A673 (cell line): Measurements from ENCODE around the gene FRY. TPM values are rescaled to one million over a fixed set of nuclear protein-coding genes. Genes with fewer than 3 reads are reported as not detected.

Experiments used
- BruUV-seq: library from RNA; stranded (reverse); fragments of 400-500 nt; replicated peaks from 2 replicates; lab custom pipeline; 2021; lab: Mats Ljungman, UMichigan
- CTCF ChIA-PET: fragments of 300-600 bp; sonication (Branson Sonifier 250); formaldehyde crosslinking; loops from one replicate; lab custom pipeline; 2022; ENCODE audit warnings: antibody characterized with exemption; lab: Charles Lee
- POLR2A ChIA-PET: fragments of 300-600 bp; sonication (Branson Sonifier 250); formaldehyde crosslinking; loops from one replicate; lab custom pipeline; 2022; ENCODE audit warnings: antibody characterized with exemption; ENCODE audit not compliant: low non-redundant PET; lab: Charles Lee
- DNase-seq: peaks from one replicate; pipeline ENCODE4 v3.0.0-alpha.2; 2015; ENCODE audit warnings: low spot score
- H3K27ac ChIP-seq: fragments of 200-600 bp; sonication (generic); 2 replicates; pipeline ENCODE4 v1.5.1; 2016; ENCODE audit warnings: mixed run types, low read depth, mild to moderate bottlenecking, mixed read lengths, antibody characterized with exemption, low read length; ENCODE audit not compliant: poor library complexity, severe bottlenecking
- H3K27me3 ChIP-seq: fragments of 200-600 bp; sonication (generic); replicated peaks from 2 replicates; pipeline ENCODE4 v1.6.1; 2017; ENCODE audit warnings: mixed run types, low read depth, mild to moderate bottlenecking, mixed read lengths, antibody characterized with exemption, low read length; ENCODE audit not compliant: insufficient read depth, poor library complexity
- H3K36me3 ChIP-seq: fragments of 200-600 bp; sonication (generic); 2 replicates; pipeline ENCODE4 v1.6.1; 2016; ENCODE audit warnings: mixed run types, mild to moderate bottlenecking, mixed read lengths, antibody characterized with exemption, low read length; ENCODE audit not compliant: insufficient read depth, poor library complexity, severe bottlenecking
- H3K4me1 ChIP-seq: fragments of 200-600 bp; sonication (generic); 2 replicates; pipeline ENCODE4 v1.6.1; 2017; ENCODE audit warnings: mixed run types, mild to moderate bottlenecking, mixed read lengths, antibody characterized with exemption, low read length; ENCODE audit not compliant: insufficient read depth, poor library complexity, severe bottlenecking
- H3K4me3 ChIP-seq: fragments of 200-600 bp; sonication (generic); 2 replicates; pipeline ENCODE4 v1.5.1; 2016; ENCODE audit warnings: low read depth, mixed run types, mild to moderate bottlenecking, mixed read lengths, low read length; ENCODE audit not compliant: poor library complexity, severe bottlenecking
- H3K9me3 ChIP-seq: fragments of 200-600 bp; sonication (generic); 2 replicates; pipeline ENCODE4 v1.6.1; 2016; ENCODE audit warnings: mixed run types, low read depth, mild to moderate bottlenecking, mixed read lengths, antibody characterized with exemption, low read length; ENCODE audit not compliant: poor library complexity, severe bottlenecking
- EZH2 ChIP-seq: fragments of 200-600 bp; sonication (generic); IDR thresholded peaks from 2 replicates; pipeline ENCODE4 v1.6.1; 2017; ENCODE audit warnings: borderline replicate concordance, low read depth, mild to moderate bottlenecking, mixed read lengths, antibody characterized with exemption, low read length; ENCODE audit not compliant: poor library complexity, severe bottlenecking
- intact Hi-C: fragments of 100-400 bp; cut with micrococcal nuclease; formaldehyde crosslinking; loops from one replicate; pipeline ENCODE4 v1.10.0; 2022; ENCODE audit not compliant: unreplicated experiment
- total RNA-seq: library from RNA; stranded (reverse); gene quantifications from 2 replicates; pipeline ENCODE4 v1.2.3, GENCODE V29; 2021
- TF ChIP-seq, protein P1 (sequence below): fragments of 300-800, 200-600 bp; sonication (generic); conservative IDR thresholded peaks from 2 replicates; pipeline ENCODE4 v1.5.1; 2017; ENCODE audit warnings: low read depth, mild to moderate bottlenecking, antibody characterized with exemption, low read length, moderate library complexity, mixed read lengths

Gene FRY
- total RNA-seq, 1 experiment from 2014 or later = 0.58 TPM

DNA sequence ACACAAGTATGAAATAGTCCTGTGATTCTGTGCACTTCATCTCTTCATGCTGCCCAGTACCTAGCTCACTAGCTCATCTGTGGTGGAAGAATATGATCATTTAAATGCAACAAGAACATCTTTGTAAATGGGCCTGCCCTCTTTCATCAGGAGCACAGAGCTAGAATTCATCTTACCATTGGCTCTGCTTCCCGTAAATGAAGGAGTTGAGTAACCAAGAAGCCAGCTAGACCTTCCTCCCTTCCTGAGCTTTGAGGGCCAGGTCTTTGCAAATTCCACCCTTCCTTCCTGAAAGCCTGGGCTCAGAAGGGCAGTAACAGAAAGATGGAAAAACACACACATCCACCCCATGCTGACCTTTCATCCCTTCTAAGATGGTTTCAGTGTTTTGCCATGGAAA lies 82.0 kb downstream of the FRY start:
- TF ChIP-seq, protein P1, sequence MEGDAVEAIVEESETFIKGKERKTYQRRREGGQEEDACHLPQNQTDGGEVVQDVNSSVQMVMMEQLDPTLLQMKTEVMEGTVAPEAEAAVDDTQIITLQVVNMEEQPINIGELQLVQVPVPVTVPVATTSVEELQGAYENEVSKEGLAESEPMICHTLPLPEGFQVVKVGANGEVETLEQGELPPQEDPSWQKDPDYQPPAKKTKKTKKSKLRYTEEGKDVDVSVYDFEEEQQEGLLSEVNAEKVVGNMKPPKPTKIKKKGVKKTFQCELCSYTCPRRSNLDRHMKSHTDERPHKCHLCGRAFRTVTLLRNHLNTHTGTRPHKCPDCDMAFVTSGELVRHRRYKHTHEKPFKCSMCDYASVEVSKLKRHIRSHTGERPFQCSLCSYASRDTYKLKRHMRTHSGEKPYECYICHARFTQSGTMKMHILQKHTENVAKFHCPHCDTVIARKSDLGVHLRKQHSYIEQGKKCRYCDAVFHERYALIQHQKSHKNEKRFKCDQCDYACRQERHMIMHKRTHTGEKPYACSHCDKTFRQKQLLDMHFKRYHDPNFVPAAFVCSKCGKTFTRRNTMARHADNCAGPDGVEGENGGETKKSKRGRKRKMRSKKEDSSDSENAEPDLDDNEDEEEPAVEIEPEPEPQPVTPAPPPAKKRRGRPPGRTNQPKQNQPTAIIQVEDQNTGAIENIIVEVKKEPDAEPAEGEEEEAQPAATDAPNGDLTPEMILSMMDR = no peak
- no peak for TF ChIP-seq EZH2
- CTCF ChIA-PET = no interaction called here
- POLR2A ChIA-PET = interaction anchor here (0.6 kb wide), 1 partner anchor 185 kb away, joined by 3 read pairs; no protein-coding TSS in a partner anchor
- Histone ChIP-seq H3K36me3 (no peaks in the 10 kb centered on the region), H3K4me3 (no peak overlapping the region), H3K27ac (no peak overlapping the region), H3K9me3 (no peaks in the 10 kb centered on the region), H3K4me1 (no peaks in the 10 kb centered on the region), H3K27me3 (no peaks in the 10 kb centered on the region)
- DNase-seq = no peak
- BruUV-seq = no TSS peak
- intact Hi-C loops = no loop called here

DNA sequence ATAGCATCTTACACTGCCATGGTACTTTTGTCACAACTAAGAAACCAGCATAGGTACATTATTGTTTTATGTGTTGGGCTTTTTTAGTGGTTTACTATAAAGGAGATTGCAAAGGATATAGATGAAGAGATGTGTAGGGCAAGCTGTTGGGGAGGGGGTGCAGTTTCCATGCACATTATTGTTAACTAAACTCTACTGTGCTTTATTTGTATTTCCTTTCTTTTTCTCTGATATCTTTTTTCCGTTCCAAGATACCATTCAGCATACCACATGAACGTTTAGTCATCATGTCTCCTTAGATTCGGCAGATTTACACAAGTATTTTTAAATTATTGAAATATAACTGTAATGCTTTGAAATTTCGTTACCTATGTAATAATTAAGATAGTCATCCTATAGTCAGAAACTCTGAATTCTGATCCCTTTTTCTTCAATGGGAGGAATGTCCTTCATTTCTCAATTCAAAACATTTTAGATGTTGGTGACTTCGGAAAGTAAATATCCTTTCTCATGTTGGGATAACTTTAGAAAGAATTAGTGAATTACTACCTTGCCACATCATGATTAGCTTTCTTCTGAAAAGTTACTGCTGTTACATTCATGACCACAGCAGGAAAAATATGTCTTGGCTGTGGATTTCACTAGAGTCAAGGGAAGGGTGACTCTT lies 82.8 kb downstream of the FRY start:
- no peaks in the 10 kb centered on the region for H3K9me3 ChIP-seq
- no peaks in the 10 kb centered on the region for H3K27me3 ChIP-seq
- no peaks in the 10 kb centered on the region for H3K4me1 ChIP-seq
- POLR2A ChIA-PET = no interaction called here
- intact Hi-C loops = no loop called here
- no peak for DNase-seq
- CTCF ChIA-PET = no interaction called here
- no peaks in the 10 kb centered on the region for H3K36me3 ChIP-seq
- no TSS peak for BruUV-seq
- H3K4me3 ChIP-seq = no peak overlapping the region
- TF ChIP-seq EZH2 = no peak
- TF ChIP-seq, protein P1 = no peak
- no peak overlapping the region for H3K27ac ChIP-seq

DNA sequence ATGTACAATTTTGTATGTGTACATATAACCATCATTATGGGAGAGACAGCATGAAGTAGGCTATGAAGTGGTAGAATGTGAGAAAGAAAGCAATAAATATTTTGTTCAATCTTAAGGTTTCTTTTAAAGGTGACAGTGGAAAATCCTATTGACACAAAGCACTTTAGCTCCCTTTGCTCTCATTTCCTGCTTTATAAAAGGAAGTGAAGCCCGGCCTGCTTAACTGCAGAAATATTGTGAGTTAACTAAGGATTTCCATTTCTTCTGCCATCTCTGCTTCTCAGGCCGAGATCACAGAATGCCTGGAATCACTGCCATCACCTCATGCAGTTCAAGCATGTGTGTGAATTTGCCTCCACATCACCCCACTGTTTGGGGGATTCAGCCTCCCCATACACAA lies 83.5 kb downstream of the FRY start:
- Histone ChIP-seq H3K4me1 (no peaks in the 10 kb centered on the region), H3K4me3 (no peak overlapping the region), H3K9me3 (no peaks in the 10 kb centered on the region), H3K27ac (no peak overlapping the region), H3K36me3 (no peaks in the 10 kb centered on the region), H3K27me3 (no peaks in the 10 kb centered on the region)
- ChIA-PET POLR2A (no interaction called here), CTCF (no interaction called here)
- TF ChIP-seq, protein P1 = no peak
- no peak for TF ChIP-seq EZH2
- DNase-seq = no peak
- BruUV-seq = no TSS peak
- intact Hi-C loops = no loop called here
